ENCODE data around the gene DLX4.

The DLX4 gene

GRCh38 chr17:49969134-49969759, at the start of gene DLX4:
TSS of gene DLX4 (plus strand) at chr17:49969190. CDS start at chr17:49969469, 279 bp downstream.
- peak; percentile 9 for DNase-seq

GRCh38 chr17:49920030-49920769, 48.8 kb upstream of the DLX4 start:
- no peak for DNase-seq

- DNase-seq: no peak
These were observed 46.9 kb upstream of the DLX4 start for GRCh38 chr17:49922095-49922494.

- no peak for DNase-seq
These were observed 44.9 kb upstream of the DLX4 start for GRCh38 chr17:49924116-49924515.

- DNase-seq: no peak
These were observed 44.4 kb upstream of the DLX4 start for GRCh38 chr17:49924589-49924988.

GRCh38 chr17:49925921-49926320, 43.1 kb upstream of the DLX4 start:
- DNase-seq: no peak

GRCh38 chr17:49926886-49927285, 42.1 kb upstream of the DLX4 start:
- DNase-seq: no peak

- DNase-seq: no peak
These were observed 40.7 kb upstream of the DLX4 start for GRCh38 chr17:49928126-49928800.

- no peak for DNase-seq
These were observed 40.0 kb upstream of the DLX4 start for GRCh38 chr17:49928837-49929475.

- no peak for DNase-seq
These were observed 38.1 kb upstream of the DLX4 start for GRCh38 chr17:49930880-49931279.

GRCh38 chr17:49931416-49932137, 37.4 kb upstream of the DLX4 start:
- DNase-seq: no peak

GRCh38 chr17:49932138-49932723, 36.8 kb upstream of the DLX4 start:
- DNase-seq: no peak

- no peak for DNase-seq
These were observed 36.1 kb upstream of the DLX4 start for GRCh38 chr17:49932901-49933300.

GRCh38 chr17:49935526-49936210, 33.3 kb upstream of the DLX4 start:
- DNase-seq: no peak

- no peak for DNase-seq
These were observed 32.6 kb upstream of the DLX4 start for GRCh38 chr17:49936386-49936785.

GRCh38 chr17:49939318-49939717, 29.7 kb upstream of the DLX4 start:
- no peak for DNase-seq

- DNase-seq: no peak
These were observed 27.6 kb upstream of the DLX4 start for GRCh38 chr17:49941427-49941826.

- DNase-seq: no peak
These were observed 26.0 kb upstream of the DLX4 start for GRCh38 chr17:49942947-49943346.

- no peak for DNase-seq
These were observed 24.6 kb upstream of the DLX4 start for GRCh38 chr17:49944273-49944870.

- DNase-seq: no peak
These were observed 22.8 kb upstream of the DLX4 start for GRCh38 chr17:49946208-49946607.

- DNase-seq: no peak
These were observed 21.9 kb upstream of the DLX4 start for GRCh38 chr17:49946964-49947584.
